HCT116 (cell line): ENCODE measurements around the gene BTBD16. TPM values are rescaled to one million over a fixed set of nuclear protein-coding genes. Genes with fewer than 3 reads are reported as not detected.
A peak's percentile ranks its signal among the peaks of the same experiment; 100 is the strongest.

Source experiments
- ATAC-seq: fragments of 200-7000 bp; cut with Tn5 transposase; 2 replicates; pipeline ENCODE4 v1.9.1; 2020; ENCODE audit warnings: mild to moderate bottlenecking, moderate library complexity
- BruUV-seq: library from RNA; stranded (reverse); fragments of 400-500 nt; replicated peaks from 2 replicates; lab custom pipeline; 2021; lab: Mats Ljungman, UMichigan
- CTCF ChIA-PET: fragments of 300-600 bp; sonication (Branson Sonifier 250); formaldehyde crosslinking; loops from one replicate; lab custom pipeline; 2021; ENCODE audit warnings: antibody characterized with exemption; lab: Charles Lee
- POLR2A ChIA-PET: fragments of 300-600, 350-600 bp; sonication (Branson Sonifier 250); formaldehyde crosslinking; loops from one replicate; lab custom pipeline; 2021; ENCODE audit warnings: antibody characterized with exemption; lab: Charles Lee
- RAD21 ChIA-PET, 2 experiments: fragments of 300-600 bp; sonication (Branson Sonifier 250); formaldehyde crosslinking; loops; one replicate each; lab custom pipeline; 2023; ENCODE audit warnings: low total read pairs in 2 of 2; ENCODE audit not compliant: uncharacterized antibody in 2 of 2, unreplicated experiment in 2 of 2, low non-redundant PET in 1 of 2; lab: Charles Lee
- DNase-seq: peaks from one replicate; pipeline ENCODE4 v3.0.0-alpha.2; 2010; ENCODE audit warnings: low read depth, low spot score
- H2AFZ ChIP-seq: fragments of 200-600 bp; shearing (Covaris generic), sonication (generic); 2 replicates; pipeline ENCODE4 v1.6.1; 2017; ENCODE audit warnings: low read depth, mixed run types, mixed read lengths, antibody characterized with exemption, low read length; ENCODE audit not compliant: poor library complexity, severe bottlenecking
- H3K27ac ChIP-seq: 2 replicates; pipeline ENCODE4 v1.5.1; 2012; ENCODE audit warnings: low read depth, low read length
- H3K27me3 ChIP-seq: fragments of 200-600 bp; sonication (generic); 2 replicates; pipeline ENCODE4 v1.6.1; 2016; ENCODE audit warnings: mixed run types, low read length, mixed read lengths; ENCODE audit not compliant: insufficient read depth
- H3K36me3 ChIP-seq, 2 experiments: fragments of 200-500 bp in 1 of 2; fragments of 200-600 bp in 1 of 2; sonication (Bioruptor generic) in 1 of 2; sonication (generic) in 1 of 2; 2 replicates each; pipeline versions ENCODE4 v1.5.1 to v1.6.1; 2014 to 2016; ENCODE audit warnings: low read length in 2 of 2, inconsistent platforms in 1 of 2, mixed read lengths in 1 of 2, mixed run types in 1 of 2; ENCODE audit not compliant: insufficient read depth in 2 of 2, control insufficient read depth in 1 of 2
- H3K4me1 ChIP-seq, 2 experiments: fragments of 200-600 bp in 1 of 2; sonication (generic) in 1 of 2; 2 replicates each; pipeline versions ENCODE4 v1.5.1 to v1.6.1; 2012 to 2017; ENCODE audit warnings: low read length in 2 of 2, inconsistent platforms in 1 of 2, mild to moderate bottlenecking in 1 of 2, mixed read lengths in 1 of 2, mixed run types in 1 of 2, moderate library complexity in 1 of 2; ENCODE audit not compliant: insufficient read depth in 2 of 2, control insufficient read depth in 1 of 2
- H3K4me2 ChIP-seq: fragments of 200-600 bp; sonication (generic); 2 replicates; pipeline ENCODE4 v1.6.1; 2017; ENCODE audit warnings: mixed run types, low read length, mixed read lengths
- H3K4me3 ChIP-seq, 2 experiments: fragments of 200-600 bp in 1 of 2; sonication (generic) in 1 of 2; replicated peaks in 1 of 2; 2 replicates each; pipeline ENCODE4 v1.5.1; 2011 to 2016; ENCODE audit warnings: low read length in 2 of 2, control low read depth in 1 of 2, low read depth in 1 of 2, mild to moderate bottlenecking in 1 of 2, mixed read lengths in 1 of 2, mixed run types in 1 of 2
- H3K79me2 ChIP-seq: fragments of 200-600 bp; sonication (generic); 2 replicates; pipeline ENCODE4 v1.6.1; 2017; ENCODE audit warnings: mild to moderate bottlenecking, mixed run types, low read length, moderate library complexity, mixed read lengths; ENCODE audit not compliant: insufficient read depth
- H3K9ac ChIP-seq: fragments of 200-600 bp; sonication (generic); 2 replicates; pipeline ENCODE4 v1.6.1; 2016; ENCODE audit warnings: low read length, mixed read lengths
- H3K9me2 ChIP-seq: fragments of 200-600 bp; sonication (generic), shearing (Covaris generic); 2 replicates; pipeline ENCODE4 v1.6.1; 2017; ENCODE audit warnings: mixed run types, mild to moderate bottlenecking, moderate library complexity; ENCODE audit not compliant: insufficient read depth
- H3K9me3 ChIP-seq, 2 experiments: fragments of 200-500 bp in 1 of 2; fragments of 200-600 bp in 1 of 2; sonication (Bioruptor generic) in 1 of 2; sonication (generic) in 1 of 2; 2 replicates each; pipeline ENCODE4 v1.6.1; 2014 to 2017; ENCODE audit warnings: low read length in 2 of 2, mixed read lengths in 2 of 2, inconsistent platforms in 1 of 2, low read depth in 1 of 2, mild to moderate bottlenecking in 1 of 2, mixed run types in 1 of 2, moderate library complexity in 1 of 2; ENCODE audit not compliant: control insufficient read depth in 1 of 2, insufficient read depth in 1 of 2
- H4K20me1 ChIP-seq: fragments of 200-600 bp; sonication (generic), shearing (Covaris generic); 2 replicates; pipeline ENCODE4 v1.6.1; 2017; ENCODE audit warnings: mixed run types, mild to moderate bottlenecking, moderate library complexity; ENCODE audit not compliant: insufficient read depth
- CBX3 ChIP-seq: IDR thresholded peaks from 2 replicates; pipeline ENCODE4 v1.6.1; 2012; ENCODE audit warnings: low read depth
- EZH2 ChIP-seq: fragments of 200-600 bp; sonication (generic); IDR thresholded peaks from 2 replicates; pipeline ENCODE4 v1.6.1; 2017; ENCODE audit warnings: antibody characterized with exemption, mixed run types
- RAD21 ChIP-seq: IDR thresholded peaks from 2 replicates; pipeline ENCODE4 v1.6.1; 2012; ENCODE audit warnings: low read depth, mild to moderate bottlenecking
- TCF7L2 ChIP-seq: IDR thresholded peaks from 2 replicates; pipeline ENCODE4 v1.7.0; 2011; ENCODE audit warnings: borderline replicate concordance, inconsistent platforms; ENCODE audit not compliant: insufficient read depth, insufficient read length; ENCODE audit errors: extremely low read depth
- YY1 ChIP-seq: IDR thresholded peaks from 2 replicates; pipeline ENCODE4 v1.6.1; 2011; ENCODE audit warnings: low read length, low read depth, moderate library complexity, mild to moderate bottlenecking; ENCODE audit not compliant: insufficient replicate concordance; ENCODE audit errors: extremely low read depth
- intact Hi-C: fragments of 100-400 bp; cut with micrococcal nuclease; formaldehyde crosslinking; loops from 2 replicates; pipeline ENCODE4 v1.10.0; 2022
- total RNA-seq: library from RNA; stranded (reverse); gene quantifications from one replicate; pipeline ENCODE4 v1.2.1, GENCODE V29; 2021; ENCODE audit not compliant: unreplicated experiment
- TF ChIP-seq, protein P1 (sequence below), 3 experiments: fragments of 200-600 bp in 1 of 3; sonication (generic) in 1 of 3; IDR thresholded peaks in 2 of 3; conservative IDR thresholded peaks in 1 of 3; 2 replicates each; pipeline ENCODE4 v1.5.1; 2012 to 2017; ENCODE audit warnings: low read depth in 2 of 3, low read length in 2 of 3, antibody characterized with exemption in 1 of 3, borderline replicate concordance in 1 of 3, control low read depth in 1 of 3, mild to moderate bottlenecking in 1 of 3, mixed read lengths in 1 of 3, mixed run types in 1 of 3, moderate library complexity in 1 of 3; ENCODE audit not compliant: insufficient read depth in 1 of 3

Gene BTBD16
- total RNA-seq, 1 experiment from 2014 or later = 0.27 TPM

GRCh38 chr10:122279725-122280141 lies 8.6 kb downstream of the BTBD16 start:
- Histone ChIP-seq H3K79me2 (no peaks in the 10 kb centered on the region), H3K9me2 (no peaks in the 10 kb centered on the region), H3K36me3 (no peaks in the 10 kb centered on the region), H2AFZ (peak overlapping the region; percentile 25), H3K27ac (no peak overlapping the region), H3K4me1 (peaks cover 3 to 15% of the 10 kb centered on the region in 2 experiments; a peak in 3 of 4 replicates), H3K27me3 (no peaks in the 10 kb centered on the region), H3K4me2 (peak overlapping the region; percentile 22), H4K20me1 (no peaks in the 10 kb centered on the region), H3K9ac (no peak overlapping the region), H3K9me3 (no peaks in the 10 kb centered on the region), H3K4me3 (no peak overlapping the region)
- ATAC-seq (peak; percentile 87), DNase-seq (peak; percentile 70)
- CTCF ChIA-PET = interaction anchor here (0.6 to 2.7 kb wide), 27 partner anchors 9 to 446 kb away, joined by 3 to 52 read pairs (median 4); partner anchors contain the start of genes BTBD16 and PLEKHA1
- POLR2A ChIA-PET = interaction anchor here (0.7 to 1.2 kb wide), 3 partner anchors 10 to 28 kb away, joined by 3 to 4 read pairs (median 3); no protein-coding TSS in a partner anchor
- TF ChIP-seq EZH2 = no peak
- TF ChIP-seq YY1 = peak; percentile 50
- peak; percentile 53; the same call in 1 of the 2 replicates for TF ChIP-seq CBX3
- TF ChIP-seq, protein P1, sequence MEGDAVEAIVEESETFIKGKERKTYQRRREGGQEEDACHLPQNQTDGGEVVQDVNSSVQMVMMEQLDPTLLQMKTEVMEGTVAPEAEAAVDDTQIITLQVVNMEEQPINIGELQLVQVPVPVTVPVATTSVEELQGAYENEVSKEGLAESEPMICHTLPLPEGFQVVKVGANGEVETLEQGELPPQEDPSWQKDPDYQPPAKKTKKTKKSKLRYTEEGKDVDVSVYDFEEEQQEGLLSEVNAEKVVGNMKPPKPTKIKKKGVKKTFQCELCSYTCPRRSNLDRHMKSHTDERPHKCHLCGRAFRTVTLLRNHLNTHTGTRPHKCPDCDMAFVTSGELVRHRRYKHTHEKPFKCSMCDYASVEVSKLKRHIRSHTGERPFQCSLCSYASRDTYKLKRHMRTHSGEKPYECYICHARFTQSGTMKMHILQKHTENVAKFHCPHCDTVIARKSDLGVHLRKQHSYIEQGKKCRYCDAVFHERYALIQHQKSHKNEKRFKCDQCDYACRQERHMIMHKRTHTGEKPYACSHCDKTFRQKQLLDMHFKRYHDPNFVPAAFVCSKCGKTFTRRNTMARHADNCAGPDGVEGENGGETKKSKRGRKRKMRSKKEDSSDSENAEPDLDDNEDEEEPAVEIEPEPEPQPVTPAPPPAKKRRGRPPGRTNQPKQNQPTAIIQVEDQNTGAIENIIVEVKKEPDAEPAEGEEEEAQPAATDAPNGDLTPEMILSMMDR (IDR thresholded peaks at IDR 0.05 in 2 of 3, conservative IDR thresholded peaks at IDR 0.05 in 1 of 3; ENCODE audit: borderline replicate concordance in 1 of 3, insufficient read depth in 1 of 3, low read depth in 2 of 3, low read length in 2 of 3) = peak; percentile 88 to 98 (median 97); a peak in 5 of 6 replicates
- TF ChIP-seq TCF7L2 = no peak
- peak; percentile 98 for TF ChIP-seq RAD21
- RAD21 ChIA-PET = interaction anchor here (0.9 to 1.6 kb wide), 6 partner anchors 12 to 286 kb away, joined by 3 to 11 read pairs (median 4); no protein-coding TSS in a partner anchor
- no TSS peak for BruUV-seq
- intact Hi-C loops = loop anchor here (1.0 kb wide), 3 partner anchors 156 to 424 kb away; no protein-coding TSS in a partner anchor
